Neural crest cell (in vitro differentiated cells): ENCODE results near the gene RBL2. TPM values are rescaled to one million over a fixed set of nuclear protein-coding genes. Genes with fewer than 3 reads are reported as not detected.
"Not testable (repeated sequence)": the region's sequence is repeated elsewhere in the genome, so short reads cannot be mapped to it uniquely, and the experiment has no call there.

Experiments used
- DNase-seq: peaks from one replicate; pipeline ENCODE4 v3.0.0; 2021; ENCODE audit warnings: low read depth, mixed read lengths, low spot score
- H3K27ac Mint-ChIP-seq: one replicate; pipeline ENCODE4 v1.8.0; 2021; ENCODE audit warnings: mild to moderate bottlenecking, mixed read lengths; ENCODE audit not compliant: unreplicated experiment
- H3K27me3 Mint-ChIP-seq: 2 replicates; pipeline ENCODE4 v1.8.0; 2021; ENCODE audit warnings: low read depth, mild to moderate bottlenecking, mixed read lengths
- H3K36me3 Mint-ChIP-seq: 2 replicates; pipeline ENCODE4 v1.8.0; 2021; ENCODE audit warnings: low read depth, mild to moderate bottlenecking, mixed read lengths
- H3K4me1 Mint-ChIP-seq: 2 replicates; pipeline ENCODE4 v1.8.0; 2021; ENCODE audit warnings: mixed read lengths
- H3K4me3 Mint-ChIP-seq: one replicate; pipeline ENCODE4 v1.8.0; 2021; ENCODE audit warnings: mild to moderate bottlenecking, mixed read lengths
- H3K9me3 Mint-ChIP-seq: 2 replicates; pipeline ENCODE4 v1.8.0; 2021; ENCODE audit warnings: mixed read lengths
- total RNA-seq: library from RNA; stranded (reverse); gene quantifications from 2 replicates; pipeline ENCODE4 v1.2.1, GENCODE V29; 2021
- TF ChIP-seq, protein P1 (sequence below): fragments of 200-600 bp; sonication (generic); conservative IDR thresholded peaks from 2 replicates; pipeline ENCODE4 v1.5.0; 2021; ENCODE audit warnings: antibody characterized with exemption, mild to moderate bottlenecking

Gene RBL2
- total RNA-seq, 1 donor from 2014 or later: 29.8 TPM

GRCh38 chr16:53530741-53531140, 96.5 kb downstream of the RBL2 start:
- H3K36me3 Mint-ChIP-seq: no peaks in the 10 kb centered on the region
- H3K9me3 Mint-ChIP-seq: no peaks in the 10 kb centered on the region
- H3K4me3 Mint-ChIP-seq: no peak overlapping the region
- no peaks in the 10 kb centered on the region for H3K27me3 Mint-ChIP-seq
- DNase-seq: no peak
- no peak overlapping the region for H3K27ac Mint-ChIP-seq
- TF ChIP-seq, protein P1, sequence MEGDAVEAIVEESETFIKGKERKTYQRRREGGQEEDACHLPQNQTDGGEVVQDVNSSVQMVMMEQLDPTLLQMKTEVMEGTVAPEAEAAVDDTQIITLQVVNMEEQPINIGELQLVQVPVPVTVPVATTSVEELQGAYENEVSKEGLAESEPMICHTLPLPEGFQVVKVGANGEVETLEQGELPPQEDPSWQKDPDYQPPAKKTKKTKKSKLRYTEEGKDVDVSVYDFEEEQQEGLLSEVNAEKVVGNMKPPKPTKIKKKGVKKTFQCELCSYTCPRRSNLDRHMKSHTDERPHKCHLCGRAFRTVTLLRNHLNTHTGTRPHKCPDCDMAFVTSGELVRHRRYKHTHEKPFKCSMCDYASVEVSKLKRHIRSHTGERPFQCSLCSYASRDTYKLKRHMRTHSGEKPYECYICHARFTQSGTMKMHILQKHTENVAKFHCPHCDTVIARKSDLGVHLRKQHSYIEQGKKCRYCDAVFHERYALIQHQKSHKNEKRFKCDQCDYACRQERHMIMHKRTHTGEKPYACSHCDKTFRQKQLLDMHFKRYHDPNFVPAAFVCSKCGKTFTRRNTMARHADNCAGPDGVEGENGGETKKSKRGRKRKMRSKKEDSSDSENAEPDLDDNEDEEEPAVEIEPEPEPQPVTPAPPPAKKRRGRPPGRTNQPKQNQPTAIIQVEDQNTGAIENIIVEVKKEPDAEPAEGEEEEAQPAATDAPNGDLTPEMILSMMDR: no peak
- peaks cover 3% of the 10 kb centered on the region for H3K4me1 Mint-ChIP-seq

DNA sequence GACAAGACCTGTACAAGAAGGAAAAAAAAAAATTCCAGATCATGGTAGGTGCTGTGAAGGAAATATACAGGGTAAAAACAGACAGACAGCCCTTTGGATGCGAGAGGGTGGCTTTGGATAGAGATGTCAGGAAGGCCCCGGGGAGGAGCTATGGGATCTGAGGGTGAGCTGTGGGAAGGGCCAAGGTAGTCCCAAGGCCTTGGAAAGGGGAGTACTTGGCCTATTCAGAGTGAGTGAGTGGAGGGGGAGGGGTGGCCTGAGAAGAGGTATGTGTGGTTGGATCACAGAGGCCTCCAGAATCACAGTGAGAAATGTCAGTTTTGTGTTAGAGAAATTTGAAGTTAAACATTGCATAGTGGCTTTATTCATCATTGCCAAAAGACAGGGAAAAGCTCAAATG, 99.9 kb downstream of the RBL2 start:
- H3K9me3 Mint-ChIP-seq: peaks cover 3% of the 10 kb centered on the region
- TF ChIP-seq, protein P1: no peak
- H3K4me3 Mint-ChIP-seq: no peak overlapping the region
- no peaks in the 10 kb centered on the region for H3K27me3 Mint-ChIP-seq
- peaks cover 3% of the 10 kb centered on the region for H3K36me3 Mint-ChIP-seq
- no peak overlapping the region for H3K27ac Mint-ChIP-seq
- peaks cover 3% of the 10 kb centered on the region for H3K4me1 Mint-ChIP-seq
- DNase-seq: no peak

DNA sequence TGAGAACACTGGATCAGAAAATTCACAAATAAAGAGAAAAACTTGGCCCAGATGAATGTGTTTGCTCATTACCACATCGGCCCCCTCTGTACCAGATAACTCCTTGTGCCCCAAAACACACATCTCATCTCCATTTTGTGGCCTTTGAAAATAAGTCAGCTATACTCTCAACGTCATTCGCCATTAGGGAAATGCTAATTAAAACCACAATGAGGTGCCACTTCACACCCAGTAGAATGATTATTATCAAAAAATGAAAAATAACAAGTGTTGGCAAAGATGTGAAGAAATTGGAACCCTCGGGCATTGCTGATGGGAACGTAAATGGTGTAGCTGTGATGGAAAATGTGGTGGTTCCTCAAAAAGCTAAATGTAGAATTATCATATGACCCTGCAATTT, 103.4 kb downstream of the RBL2 start:
- no peaks in the 10 kb centered on the region for H3K27me3 Mint-ChIP-seq
- peaks cover 3% of the 10 kb centered on the region for H3K36me3 Mint-ChIP-seq
- H3K4me1 Mint-ChIP-seq: peaks cover 3% of the 10 kb centered on the region
- no peak overlapping the region for H3K27ac Mint-ChIP-seq
- no peak overlapping the region for H3K4me3 Mint-ChIP-seq
- H3K9me3 Mint-ChIP-seq: peaks cover 7% of the 10 kb centered on the region
- DNase-seq: no peak
- TF ChIP-seq, protein P1: no peak

DNA sequence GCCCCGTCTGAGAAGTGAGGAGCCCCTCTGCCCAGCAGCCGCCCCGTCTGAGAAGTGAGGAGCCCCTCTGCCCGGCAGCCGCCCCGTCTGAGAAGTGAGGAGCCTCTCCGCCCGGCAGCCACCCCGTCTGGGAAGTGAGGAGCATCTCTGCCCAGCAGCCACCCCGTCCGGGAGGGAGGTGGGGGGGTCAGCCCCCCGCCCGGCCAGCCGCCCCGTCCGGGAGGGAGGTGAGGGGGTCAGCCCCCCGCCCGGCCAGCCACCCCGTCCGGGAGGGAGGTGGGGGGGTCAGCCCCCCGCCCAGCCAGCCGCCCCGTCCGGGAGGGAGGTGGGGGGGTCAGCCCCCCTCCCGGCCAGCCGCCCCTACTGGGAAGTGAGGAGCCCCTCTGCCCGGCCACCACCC, 105.1 kb downstream of the RBL2 start:
- DNase-seq, H3K27me3 Mint-ChIP-seq, H3K9me3 Mint-ChIP-seq, H3K4me1 Mint-ChIP-seq, H3K27ac Mint-ChIP-seq, H3K4me3 Mint-ChIP-seq, H3K36me3 Mint-ChIP-seq: not testable (repeated sequence)

DNA sequence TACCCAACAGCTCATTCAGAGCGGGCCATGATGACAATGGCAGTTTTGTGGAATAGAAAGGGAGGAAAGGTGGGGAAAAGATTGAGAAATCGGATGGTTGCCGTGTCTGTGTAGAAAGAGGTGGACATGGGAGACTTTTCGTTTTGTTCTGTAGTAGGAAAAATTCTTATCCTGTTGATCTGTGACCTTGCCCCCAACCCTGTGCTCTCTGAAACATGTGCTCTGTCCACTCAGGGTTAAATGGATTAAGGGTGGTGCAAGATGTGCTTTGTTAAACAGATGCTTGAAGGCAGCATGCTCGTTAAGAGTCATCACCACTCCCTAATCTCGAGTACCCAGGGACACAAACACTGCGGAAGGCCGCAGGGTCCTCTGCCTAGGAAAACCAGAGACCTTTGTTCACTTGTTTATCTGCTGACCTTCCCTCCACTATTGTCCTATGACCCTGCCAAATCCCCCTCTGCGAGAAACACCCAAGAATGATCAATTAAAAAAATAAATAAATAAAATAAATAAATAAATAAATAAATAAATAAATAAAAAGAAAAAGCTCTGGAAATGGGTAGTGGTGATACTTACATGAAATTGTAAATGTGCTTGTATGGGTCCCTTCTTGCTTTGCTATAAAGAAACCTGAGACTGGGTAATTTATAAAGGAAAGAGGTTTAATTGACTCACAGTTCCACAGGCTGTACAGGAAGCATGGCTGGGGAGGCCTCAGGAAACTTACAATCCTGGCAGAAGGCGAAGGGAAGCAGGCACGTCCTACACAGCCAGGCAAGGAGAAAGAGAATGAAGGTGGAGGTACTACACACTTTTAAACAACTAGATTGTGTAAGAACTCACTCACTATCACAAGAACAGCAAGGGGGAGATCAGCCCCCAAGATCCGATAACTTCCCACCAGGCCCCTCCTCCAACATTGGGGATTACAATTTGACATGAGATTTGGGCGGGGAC, 105.8 kb downstream of the RBL2 start:
- not testable (repeated sequence) for H3K9me3 Mint-ChIP-seq, H3K4me1 Mint-ChIP-seq, DNase-seq, H3K36me3 Mint-ChIP-seq, H3K27me3 Mint-ChIP-seq, H3K4me3 Mint-ChIP-seq, H3K27ac Mint-ChIP-seq

Other genes with a start within 250 kb of the RBL2 start
- gene AKTIP, start 68.7 kb downstream of the RBL2 start, total RNA-seq: 21.0 and 21.5 TPM in 2 replicates